ENCODE data around the gene HNRNPAB. TPM values are rescaled to one million over a fixed set of nuclear protein-coding genes. Genes with fewer than 3 reads are reported as not detected.

HNRNPAB gene
- total RNA-seq, 4 donors from 2014 or later: 57.0 to 113 (median 83.1) TPM

DNA sequence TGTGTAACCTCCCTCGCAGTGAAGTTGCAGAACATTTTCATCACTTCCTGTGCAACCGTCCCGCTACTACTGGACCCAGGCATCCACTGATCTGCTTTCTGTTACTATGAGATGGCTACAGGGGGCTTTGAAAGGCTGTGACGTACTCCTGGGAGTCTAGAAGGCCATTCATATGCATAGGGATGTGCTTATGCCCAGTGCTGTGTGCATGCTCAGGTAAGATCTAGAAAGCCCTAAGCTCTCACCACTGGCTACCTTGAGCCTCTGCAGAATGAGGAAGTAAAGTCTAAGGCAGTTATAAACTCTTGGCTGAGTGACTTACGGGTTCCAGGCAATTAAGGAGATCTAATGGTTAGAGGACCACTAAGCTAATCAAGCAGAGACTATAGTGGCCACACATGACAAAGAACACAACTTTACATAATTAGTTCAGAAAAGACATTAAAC is 11.8 kb downstream of the HNRNPAB start:
- no peak overlapping the region for H3K4me3 ChIP-seq
- no peaks in the 10 kb centered on the region for H3K9me3 ChIP-seq
- DNase-seq (ENCODE audit: low spot score in 2 of 2): no peak
- peaks cover 3% of the 10 kb centered on the region for H3K4me1 ChIP-seq
- H3K27ac ChIP-seq: no peak overlapping the region
- 85% methylated on average over 5 of the region's 5 CpGs for WGBS
- H3K27me3 ChIP-seq: no peaks in the 10 kb centered on the region
- TF ChIP-seq POLR2AphosphoS5 (IDR thresholded peaks at IDR 0.05) (no peak), EP300 (IDR thresholded peaks at IDR 0.05) (no peak), POLR2A (IDR thresholded peaks at IDR 0.05) (no peak)
- TF ChIP-seq, protein P1, sequence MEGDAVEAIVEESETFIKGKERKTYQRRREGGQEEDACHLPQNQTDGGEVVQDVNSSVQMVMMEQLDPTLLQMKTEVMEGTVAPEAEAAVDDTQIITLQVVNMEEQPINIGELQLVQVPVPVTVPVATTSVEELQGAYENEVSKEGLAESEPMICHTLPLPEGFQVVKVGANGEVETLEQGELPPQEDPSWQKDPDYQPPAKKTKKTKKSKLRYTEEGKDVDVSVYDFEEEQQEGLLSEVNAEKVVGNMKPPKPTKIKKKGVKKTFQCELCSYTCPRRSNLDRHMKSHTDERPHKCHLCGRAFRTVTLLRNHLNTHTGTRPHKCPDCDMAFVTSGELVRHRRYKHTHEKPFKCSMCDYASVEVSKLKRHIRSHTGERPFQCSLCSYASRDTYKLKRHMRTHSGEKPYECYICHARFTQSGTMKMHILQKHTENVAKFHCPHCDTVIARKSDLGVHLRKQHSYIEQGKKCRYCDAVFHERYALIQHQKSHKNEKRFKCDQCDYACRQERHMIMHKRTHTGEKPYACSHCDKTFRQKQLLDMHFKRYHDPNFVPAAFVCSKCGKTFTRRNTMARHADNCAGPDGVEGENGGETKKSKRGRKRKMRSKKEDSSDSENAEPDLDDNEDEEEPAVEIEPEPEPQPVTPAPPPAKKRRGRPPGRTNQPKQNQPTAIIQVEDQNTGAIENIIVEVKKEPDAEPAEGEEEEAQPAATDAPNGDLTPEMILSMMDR (IDR thresholded peaks at IDR 0.05): no peak
- peaks cover 81% of the 10 kb centered on the region for H3K36me3 ChIP-seq

DNA sequence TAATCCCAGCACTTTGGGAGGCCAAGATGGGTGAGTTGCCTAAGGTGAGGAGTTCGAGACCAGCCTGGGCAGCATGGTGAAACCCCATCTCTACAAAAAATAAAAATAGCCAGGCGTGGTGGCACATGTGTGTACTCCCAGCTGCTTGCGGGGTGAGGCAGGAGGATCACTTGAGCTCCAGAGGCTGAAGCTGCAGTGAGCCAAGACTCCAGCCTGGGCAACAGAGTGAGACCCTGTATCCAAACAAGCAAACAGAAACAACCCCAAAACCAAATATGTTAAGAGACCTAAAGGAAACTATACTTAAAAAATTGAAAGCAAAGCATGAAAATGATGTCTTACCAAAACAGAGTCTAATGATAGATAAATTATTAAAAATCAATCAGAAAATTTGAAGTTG is 12.4 kb downstream of the HNRNPAB start:
- 90% methylated on average over 3 of the region's 3 CpGs for WGBS
- no peak for TF ChIP-seq POLR2A (IDR thresholded peaks at IDR 0.05)
- TF ChIP-seq, protein P1 (IDR thresholded peaks at IDR 0.05): no peak
- no peak for TF ChIP-seq POLR2AphosphoS5 (IDR thresholded peaks at IDR 0.05)
- no peak for TF ChIP-seq EP300 (IDR thresholded peaks at IDR 0.05)
- peaks cover 81% of the 10 kb centered on the region for H3K36me3 ChIP-seq
- DNase-seq (ENCODE audit: low spot score in 2 of 2): no peak
- H3K9me3 ChIP-seq: no peaks in the 10 kb centered on the region
- H3K4me3 ChIP-seq: no peak overlapping the region
- H3K27me3 ChIP-seq: no peaks in the 10 kb centered on the region
- H3K4me1 ChIP-seq: peaks cover 3% of the 10 kb centered on the region
- H3K27ac ChIP-seq: no peak overlapping the region

DNA sequence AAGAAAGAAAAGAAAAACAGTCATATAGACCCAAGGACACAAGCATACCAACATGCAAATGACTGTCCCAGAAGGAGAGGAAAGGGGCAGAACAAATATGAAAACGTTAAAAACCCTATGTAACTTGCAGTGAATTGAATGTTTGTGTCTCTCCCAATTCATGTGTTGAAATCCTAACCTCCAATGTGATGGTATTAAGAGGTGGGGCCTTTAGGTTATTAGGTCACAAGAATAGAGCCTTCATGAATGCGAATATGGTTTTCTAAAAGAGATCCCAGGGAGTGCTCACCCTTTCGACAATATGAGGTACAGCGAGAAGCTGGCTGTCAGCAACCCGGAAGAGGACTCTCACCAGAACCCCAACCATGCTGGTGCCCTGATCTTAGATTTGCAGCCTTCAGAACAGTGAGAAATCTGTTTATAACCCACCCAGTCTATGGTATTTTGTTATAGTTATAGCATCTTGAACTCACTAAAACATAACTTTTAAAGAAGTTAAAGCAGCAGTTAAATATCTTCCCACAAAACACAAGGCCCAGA is 14.0 kb downstream of the HNRNPAB start:
- peaks cover 75% of the 10 kb centered on the region for H3K36me3 ChIP-seq
- TF ChIP-seq POLR2A (IDR thresholded peaks at IDR 0.05) (no peak), EP300 (IDR thresholded peaks at IDR 0.05) (no peak)
- TF ChIP-seq, protein P1 (IDR thresholded peaks at IDR 0.05): no peak
- DNase-seq (ENCODE audit: low spot score in 2 of 2): no peak
- no peaks in the 10 kb centered on the region for H3K9me3 ChIP-seq
- 85% methylated on average over 5 of the region's 5 CpGs for WGBS
- H3K4me3 ChIP-seq: no peak overlapping the region
- no peaks in the 10 kb centered on the region for H3K27me3 ChIP-seq
- no peaks in the 10 kb centered on the region for H3K4me1 ChIP-seq
- H3K27ac ChIP-seq: no peak overlapping the region

DNA sequence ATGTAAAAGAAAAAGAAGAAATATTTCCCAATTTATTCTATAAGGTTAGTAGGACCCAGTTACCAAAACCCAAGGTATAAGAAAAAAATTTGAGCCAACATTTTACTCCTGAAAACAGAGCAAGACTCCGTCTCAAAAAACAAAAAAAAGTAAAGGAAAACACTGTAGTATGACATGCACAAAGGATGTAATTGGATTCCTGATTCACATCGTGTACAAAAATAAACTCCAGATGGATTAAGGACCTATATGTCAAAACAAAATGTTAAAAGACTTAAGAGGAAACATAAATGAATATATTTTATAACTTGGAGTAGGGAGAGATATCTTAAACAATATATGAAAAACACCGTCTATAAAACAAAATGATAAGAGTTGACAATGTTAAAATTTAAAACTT is 14.5 kb downstream of the HNRNPAB start:
- 73% methylated on average over 3 of the region's 3 CpGs for WGBS
- Histone ChIP-seq H3K4me3 (no peak overlapping the region), H3K27ac (no peak overlapping the region), H3K36me3 (peaks cover 70% of the 10 kb centered on the region), H3K9me3 (no peaks in the 10 kb centered on the region), H3K4me1 (no peaks in the 10 kb centered on the region), H3K27me3 (no peaks in the 10 kb centered on the region)
- DNase-seq (ENCODE audit: low spot score in 2 of 2): no peak
- no peak for TF ChIP-seq EP300 (IDR thresholded peaks at IDR 0.05)

DNA sequence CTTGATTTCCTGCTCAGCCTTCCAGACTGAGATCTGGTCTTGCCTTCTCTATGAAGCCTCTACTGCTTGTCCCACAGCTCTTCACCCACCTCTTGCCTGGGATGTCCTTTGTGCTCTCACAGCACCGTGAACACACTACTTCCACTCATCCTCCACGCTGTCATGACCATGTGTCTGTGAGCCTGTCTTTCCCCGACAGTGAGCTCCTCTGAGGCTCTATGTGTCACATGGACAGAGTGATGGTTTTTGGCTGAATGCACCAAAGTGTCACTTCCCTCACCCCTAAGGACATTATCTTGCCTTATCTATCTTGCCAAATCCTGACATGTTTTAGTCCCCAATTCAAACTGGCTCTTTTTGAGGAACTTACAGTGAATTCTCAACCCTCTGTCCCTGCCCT is 16.9 kb downstream of the HNRNPAB start:
- Histone ChIP-seq H3K27me3 (no peaks in the 10 kb centered on the region), H3K27ac (no peak overlapping the region), H3K4me1 (no peaks in the 10 kb centered on the region), H3K36me3 (peaks cover 66% of the 10 kb centered on the region), H3K9me3 (no peaks in the 10 kb centered on the region), H3K4me3 (no peak overlapping the region)
- DNase-seq (ENCODE audit: low spot score in 2 of 2): no peak
- WGBS: 90% methylated on average over 3 of the region's 3 CpGs
- TF ChIP-seq POLR2A (IDR thresholded peaks at IDR 0.05) (no peak), EP300 (IDR thresholded peaks at IDR 0.05) (no peak), POLR2AphosphoS5 (IDR thresholded peaks at IDR 0.05) (no peak)
- TF ChIP-seq, protein P1 (IDR thresholded peaks at IDR 0.05): no peak

DNA sequence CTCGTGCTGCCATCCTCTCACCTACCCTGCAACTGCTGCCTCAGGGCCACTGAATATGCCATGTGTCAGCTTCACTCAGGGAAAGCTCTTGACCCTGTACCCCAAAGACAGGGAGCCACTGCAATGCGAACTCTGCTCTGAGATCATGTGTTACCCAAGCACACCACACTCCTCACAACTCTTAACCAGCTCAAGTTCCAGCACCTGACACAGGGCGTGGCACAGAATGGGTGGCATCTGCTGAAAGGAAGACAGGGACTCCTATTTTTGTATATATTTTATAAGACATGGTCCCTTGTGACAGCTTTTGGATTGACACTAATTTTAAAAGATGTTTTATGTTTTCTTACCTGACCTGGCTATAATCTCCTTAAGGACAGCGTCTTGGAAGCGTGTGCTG is 17.5 kb downstream of the HNRNPAB start:
- Histone ChIP-seq H3K4me1 (no peaks in the 10 kb centered on the region), H3K27me3 (no peaks in the 10 kb centered on the region), H3K4me3 (no peak overlapping the region), H3K27ac (no peak overlapping the region), H3K9me3 (no peaks in the 10 kb centered on the region), H3K36me3 (peaks cover 66% of the 10 kb centered on the region)
- TF ChIP-seq EP300 (IDR thresholded peaks at IDR 0.05) (no peak), POLR2A (IDR thresholded peaks at IDR 0.05) (no peak), POLR2AphosphoS5 (IDR thresholded peaks at IDR 0.05) (no peak)
- TF ChIP-seq, protein P1 (IDR thresholded peaks at IDR 0.05): no peak
- WGBS: 92% methylated on average over 5 of the region's 5 CpGs
- DNase-seq (ENCODE audit: low spot score in 2 of 2): no peak
